ENCODE measurements around the gene CELSR3.

The CELSR3 gene

GRCh38 chr3:48619541-48620524 is 42.9 kb downstream of the CELSR3 start:
- H3K27ac Mint-ChIP-seq = peak overlapping the region; percentile 89
- DNase-seq = no peak
- peaks cover 18% of the 10 kb centered on the region for H3K9me3 Mint-ChIP-seq
- TF ChIP-seq CTCF (IDR thresholded peaks at IDR 0.05) = no peak
- no peak overlapping the region for H3K4me3 Mint-ChIP-seq
- H3K4me1 Mint-ChIP-seq = peaks cover 34% of the 10 kb centered on the region
- peaks cover 6% of the 10 kb centered on the region for H3K27me3 Mint-ChIP-seq (ENCODE audit: low read depth, poor library complexity)
- H3K36me3 Mint-ChIP-seq (ENCODE audit: low read depth) = peaks cover 48% of the 10 kb centered on the region

GRCh38 chr3:48617559-48617958 is 45.1 kb downstream of the CELSR3 start:
- no peak overlapping the region for H3K27ac Mint-ChIP-seq
- peaks cover 6% of the 10 kb centered on the region for H3K27me3 Mint-ChIP-seq (ENCODE audit: low read depth, poor library complexity)
- H3K4me3 Mint-ChIP-seq = no peak overlapping the region
- TF ChIP-seq CTCF (IDR thresholded peaks at IDR 0.05) = no peak
- no peak for DNase-seq
- peaks cover 18% of the 10 kb centered on the region for H3K4me1 Mint-ChIP-seq
- H3K36me3 Mint-ChIP-seq (ENCODE audit: low read depth) = peaks cover 51% of the 10 kb centered on the region
- H3K9me3 Mint-ChIP-seq = peaks cover 18% of the 10 kb centered on the region

- Mint-ChIP-seq H3K27ac (no peak overlapping the region), H3K27me3 (ENCODE audit: low read depth, poor library complexity) (peaks cover 10% of the 10 kb centered on the region), H3K36me3 (ENCODE audit: low read depth) (peaks cover 39% of the 10 kb centered on the region), H3K9me3 (peaks cover 18% of the 10 kb centered on the region), H3K4me1 (peaks cover 6% of the 10 kb centered on the region), H3K4me3 (no peak overlapping the region)
- no peak for TF ChIP-seq CTCF (IDR thresholded peaks at IDR 0.05)
- no peak for DNase-seq
Observed at GRCh38 chr3:48614044-48614443, 48.6 kb downstream of the CELSR3 start.

- no peak for DNase-seq
- no peak for TF ChIP-seq CTCF (IDR thresholded peaks at IDR 0.05)
- Mint-ChIP-seq H3K27ac (peak overlapping the region; percentile 63), H3K4me1 (peaks cover 12% of the 10 kb centered on the region), H3K36me3 (ENCODE audit: low read depth) (peaks cover 34% of the 10 kb centered on the region), H3K27me3 (ENCODE audit: low read depth, poor library complexity) (peaks cover 10% of the 10 kb centered on the region), H3K4me3 (no peak overlapping the region), H3K9me3 (peaks cover 9% of the 10 kb centered on the region)
Observed at GRCh38 chr3:48612309-48612708, 50.4 kb downstream of the CELSR3 start.

GRCh38 chr3:48609088-48610005 is 53.3 kb downstream of the CELSR3 start, which contains the start of gene UQCRC1:
Gene UQCRC1 (minus strand): TSS chr3:48609646. CDS start chr3:48609620, 26 bp downstream.
- Mint-ChIP-seq H3K27me3 (ENCODE audit: low read depth, poor library complexity) (peaks cover 7% of the 10 kb centered on the region), H3K4me3 (peak within 1 kb of the TSS; percentile 96), H3K36me3 (ENCODE audit: low read depth) (peaks cover 47% of the 10 kb centered on the region), H3K9me3 (no peaks in the 10 kb centered on the region), H3K27ac (peak within 1 kb of the TSS; percentile 59), H3K4me1 (peaks cover 12% of the 10 kb centered on the region)
- TF ChIP-seq CTCF (IDR thresholded peaks at IDR 0.05) = peak; percentile 65
- DNase-seq = peak; percentile 95
